GM12801 (cell line): ENCODE data around the gene DMRTC2.

Experiments
- CTCF ChIP-seq: IDR thresholded peaks from one replicate; pipeline ENCODE4 v1.5.1; 2011; ENCODE audit warnings: control low read depth; ENCODE audit not compliant: insufficient read length; ENCODE audit errors: extremely low read depth

Gene DMRTC2

DNA sequence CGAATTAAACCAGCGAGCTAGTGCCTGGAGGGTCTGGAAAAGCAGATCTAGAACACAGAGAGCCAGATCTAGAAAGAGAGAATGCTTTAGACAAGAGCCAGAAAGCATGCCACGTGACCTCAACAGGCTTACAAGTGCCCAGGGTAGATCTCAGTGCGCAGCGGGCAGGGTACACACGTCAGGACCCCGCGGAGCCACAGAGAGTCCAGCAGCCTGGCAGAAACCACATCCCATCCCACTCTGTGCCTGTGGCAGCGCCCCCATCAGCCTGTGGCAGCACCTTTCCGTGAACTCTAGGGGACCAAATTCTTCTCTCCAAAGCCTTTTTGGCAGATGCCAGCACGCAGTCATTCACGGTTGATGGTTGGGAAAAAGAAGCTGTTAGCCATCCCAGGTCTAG is 44.1 kb downstream of the DMRTC2 start:
- TF ChIP-seq CTCF, result no peak

DNA sequence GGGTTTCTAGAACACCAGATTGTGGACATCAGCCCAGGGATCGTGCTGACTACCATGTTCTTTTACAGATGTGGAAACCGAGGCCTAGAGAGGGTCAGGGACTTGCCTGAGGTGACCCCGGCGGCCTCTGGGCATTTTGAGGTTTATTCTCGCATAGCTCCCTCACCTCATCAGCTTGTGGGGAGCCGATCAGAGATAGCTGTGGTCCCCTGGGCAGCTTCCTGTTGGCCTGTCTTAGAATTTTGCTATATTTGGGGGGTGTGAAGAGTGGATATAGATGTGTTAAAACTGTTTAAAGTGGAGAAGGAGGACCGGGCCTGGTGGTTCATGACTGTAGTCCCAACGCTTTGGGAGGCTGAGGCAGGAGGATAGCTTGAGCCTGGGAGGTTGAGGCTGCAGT is 45.1 kb downstream of the DMRTC2 start:
- no peak for TF ChIP-seq CTCF

- TF ChIP-seq CTCF, result no peak
Observed at GRCh38 chr19:41890936-41891335, 46.1 kb downstream of the DMRTC2 start.

DNA sequence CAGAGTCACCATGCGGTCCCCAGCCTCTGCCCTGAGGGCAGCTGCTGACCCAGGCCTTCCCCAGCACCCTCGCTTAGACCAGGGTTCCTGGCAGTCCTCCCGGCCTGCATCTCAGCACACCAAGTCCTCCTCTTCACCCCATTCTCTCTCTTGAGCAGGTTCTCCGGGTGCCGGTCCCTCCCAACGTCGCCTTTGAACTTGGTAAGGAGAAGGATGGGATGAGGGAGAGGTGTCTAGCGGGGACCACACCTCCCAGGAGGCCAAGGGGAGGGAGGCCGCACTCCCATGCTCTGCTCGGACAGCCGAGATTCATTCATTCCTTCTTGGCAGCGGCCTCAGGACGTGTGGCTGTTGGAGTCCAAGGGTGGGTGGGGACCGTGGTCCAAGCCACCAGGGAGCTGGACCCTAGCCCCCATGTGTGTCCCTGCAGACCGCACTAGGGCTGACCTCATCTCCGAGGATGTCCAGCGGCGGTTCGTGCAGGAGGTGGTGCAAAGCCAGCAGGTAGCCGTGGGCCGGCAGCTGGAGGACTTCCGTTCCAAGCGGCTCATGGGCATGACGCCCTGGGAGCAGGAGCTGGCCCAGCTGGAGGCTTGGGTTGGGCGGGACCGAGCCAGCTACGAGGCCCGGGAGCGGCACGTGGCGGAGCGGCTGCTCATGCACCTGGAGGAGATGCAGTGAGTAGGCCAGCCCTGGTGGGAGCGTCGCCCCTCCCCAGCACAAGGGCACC is 47.5 kb downstream of the DMRTC2 start:
- TF ChIP-seq CTCF, result no peak

DNA sequence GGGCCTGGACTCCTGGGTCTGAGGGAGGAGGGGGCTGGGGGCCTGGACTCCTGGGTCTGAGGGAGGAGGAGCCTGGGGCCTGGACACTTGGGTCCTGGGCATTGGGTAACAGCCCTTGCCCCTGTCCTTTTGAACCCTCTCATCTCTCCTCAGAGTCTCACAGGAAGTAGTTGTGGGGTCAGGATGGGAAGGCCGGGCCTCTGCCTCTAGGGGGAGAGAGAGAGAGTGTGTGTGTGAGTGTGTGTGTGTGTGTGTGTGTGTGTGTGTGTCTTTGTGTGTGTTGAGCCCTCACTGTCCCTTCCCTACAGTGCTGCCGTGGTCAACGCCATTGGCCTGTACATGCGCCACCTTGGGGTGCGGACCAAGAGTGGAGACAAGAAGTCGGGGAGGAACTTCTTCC is 49.1 kb downstream of the DMRTC2 start:
- no peak for TF ChIP-seq CTCF

DNA sequence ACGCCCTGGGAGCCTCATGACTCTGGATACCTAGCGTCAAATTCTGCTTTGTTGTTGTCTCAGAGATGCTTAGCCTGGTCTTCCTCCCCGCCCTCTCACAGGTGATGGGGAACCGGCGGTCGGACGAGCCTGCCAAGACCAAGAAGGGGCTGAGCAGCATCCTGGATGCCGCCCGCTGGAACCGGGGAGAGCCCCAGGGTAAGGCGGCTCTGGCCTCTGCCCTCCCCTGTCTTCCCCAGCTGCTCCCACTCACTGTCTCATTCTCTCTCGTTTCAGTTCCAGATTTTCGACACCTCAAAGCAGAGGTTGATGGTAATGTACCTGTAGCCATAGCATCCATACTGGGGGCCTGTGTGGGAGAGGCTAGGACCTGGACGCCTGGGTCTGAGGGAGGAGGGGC is 49.5 kb downstream of the DMRTC2 start:
- TF ChIP-seq CTCF, result no peak

DNA sequence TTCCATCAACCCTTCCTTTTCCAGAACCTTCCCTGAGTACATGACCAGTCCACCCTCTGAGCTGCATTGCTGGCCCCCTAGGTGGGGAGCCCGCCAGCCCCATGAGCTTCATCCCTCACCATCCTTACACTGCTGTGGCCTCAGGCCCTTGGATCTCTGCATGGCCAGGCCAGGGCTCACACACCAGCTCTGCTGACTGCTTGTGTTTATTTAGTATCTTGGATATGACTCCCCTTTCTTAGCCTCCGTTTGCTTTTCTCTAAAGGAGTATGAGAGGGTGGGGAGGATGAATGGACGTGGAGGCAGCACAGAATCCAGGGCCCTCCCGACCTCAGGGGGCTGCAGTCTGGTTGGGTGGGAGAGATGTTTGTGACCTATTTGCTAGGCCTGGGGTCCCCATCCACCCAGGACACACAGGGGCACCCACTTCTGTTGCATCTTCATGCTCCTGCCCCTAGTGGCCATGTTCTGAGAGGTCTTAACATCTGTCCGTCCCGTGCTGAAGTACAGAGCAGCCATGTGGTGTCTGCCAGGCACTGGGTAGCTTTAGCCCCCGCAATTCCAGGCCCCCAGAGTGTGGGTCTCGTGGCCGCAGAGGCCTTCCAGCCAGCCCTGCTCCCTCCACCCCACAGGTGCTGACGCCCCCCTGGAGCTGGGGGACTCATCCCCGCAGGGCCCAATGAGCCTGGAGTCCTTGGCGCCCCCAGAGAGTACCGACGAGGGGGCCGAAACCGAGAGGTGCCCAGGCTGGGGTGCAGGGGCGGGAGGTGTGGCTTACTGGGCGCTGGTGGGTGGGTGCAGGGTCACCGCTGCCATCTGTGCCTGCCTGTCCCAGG is 51.1 kb downstream of the DMRTC2 start:
- no peak for TF ChIP-seq CTCF
